ENCODE results near the gene SH3D21.
A peak's percentile ranks its signal among the peaks of the same experiment; 100 is the strongest.

SH3D21 gene

GRCh38 chr1:36339215-36339614, 33.0 kb downstream of the SH3D21 start:
- no peak overlapping the region for H2AK5ac ChIP-seq (ENCODE audit: low read length, severe bottlenecking)
- H3K4me1 ChIP-seq (ENCODE audit: control insufficient read depth, insufficient read depth, low read depth, low read length), result peaks cover 31% of the 10 kb centered on the region
- no peak overlapping the region for H2AFZ ChIP-seq (ENCODE audit: low read depth, low read length)
- H3K14ac ChIP-seq (ENCODE audit: low read length in 2 of 2), result peak overlapping the region in 1 of 2 experiments; percentile 24
- peaks cover 6% of the 10 kb centered on the region for H3K79me1 ChIP-seq (replicated peaks; ENCODE audit: low read length, poor library complexity, severe bottlenecking)
- no peaks in the 10 kb centered on the region for H3K27me3 ChIP-seq (ENCODE audit: control insufficient read depth in 1 of 2, insufficient read depth in 1 of 2, low read length in 2 of 2)
- H3K4me2 ChIP-seq (ENCODE audit: low read length, poor library complexity, severe bottlenecking), result no peak overlapping the region
- no peaks in the 10 kb centered on the region for H3K9me3 ChIP-seq (ENCODE audit: control insufficient read depth, low read length)
- H4K91ac ChIP-seq (ENCODE audit: low read length), result no peak overlapping the region
- H4K8ac ChIP-seq (ENCODE audit: low read length), result peak overlapping the region; percentile 9
- no peak for DNase-seq
- no peak overlapping the region for H2BK120ac ChIP-seq (ENCODE audit: low read depth, low read length)
- H2BK5ac ChIP-seq (ENCODE audit: low read depth, low read length, poor library complexity, severe bottlenecking), result no peak overlapping the region
- H3K36me3 ChIP-seq (ENCODE audit: control insufficient read depth in 1 of 2, insufficient read depth in 2 of 2, low read depth in 1 of 2, low read length in 2 of 2), result peaks cover 46 to 60% of the 10 kb centered on the region in 2 experiments
- no peak overlapping the region for H3K4ac ChIP-seq (ENCODE audit: low read depth in 1 of 2, low read length in 2 of 2)
- no peak overlapping the region for H3K18ac ChIP-seq (ENCODE audit: low read depth in 1 of 2, low read length in 2 of 2)
- H2BK15ac ChIP-seq (ENCODE audit: low read depth, poor library complexity, severe bottlenecking), result no peak overlapping the region
- 95% methylated on average over 6 of the region's 7 CpGs for WGBS
- H3K27ac ChIP-seq (ENCODE audit: low read length, poor library complexity, severe bottlenecking), result no peak overlapping the region
- H2BK12ac ChIP-seq (ENCODE audit: low read length in 2 of 2), result peak overlapping the region in 1 of 2 experiments; percentile 24
- no peak overlapping the region for H3K9ac ChIP-seq (ENCODE audit: low read length)
- peak overlapping the region in 1 of 2 experiments; percentile 18 for H3K4me3 ChIP-seq (ENCODE audit: insufficient read depth in 1 of 2, low read depth in 1 of 2, low read length in 2 of 2)
- no peak overlapping the region for H3K23ac ChIP-seq (ENCODE audit: low read length in 2 of 2)

GRCh38 chr1:36339615-36340014, 33.4 kb downstream of the SH3D21 start:
- Histone ChIP-seq H2BK12ac (ENCODE audit: low read length in 2 of 2) (no peak overlapping the region), H3K4me2 (ENCODE audit: low read length, poor library complexity, severe bottlenecking) (no peak overlapping the region), H4K8ac (ENCODE audit: low read length) (peak overlapping the region; percentile 9), H3K4me3 (ENCODE audit: insufficient read depth in 1 of 2, low read depth in 1 of 2, low read length in 2 of 2) (no peak overlapping the region), H3K18ac (ENCODE audit: low read depth in 1 of 2, low read length in 2 of 2) (no peak overlapping the region), H2BK120ac (ENCODE audit: low read depth, low read length) (no peak overlapping the region), H3K27ac (ENCODE audit: low read length, poor library complexity, severe bottlenecking) (no peak overlapping the region), H3K27me3 (ENCODE audit: control insufficient read depth in 1 of 2, insufficient read depth in 1 of 2, low read length in 2 of 2) (no peaks in the 10 kb centered on the region), H3K23ac (ENCODE audit: low read length in 2 of 2) (no peak overlapping the region), H3K79me1 (replicated peaks; ENCODE audit: low read length, poor library complexity, severe bottlenecking) (peaks cover 8% of the 10 kb centered on the region), H3K4ac (ENCODE audit: low read depth in 1 of 2, low read length in 2 of 2) (no peak overlapping the region), H4K91ac (ENCODE audit: low read length) (no peak overlapping the region), H2BK5ac (ENCODE audit: low read depth, low read length, poor library complexity, severe bottlenecking) (no peak overlapping the region), H2AK5ac (ENCODE audit: low read length, severe bottlenecking) (no peak overlapping the region), H3K14ac (ENCODE audit: low read length in 2 of 2) (no peak overlapping the region), H3K9ac (ENCODE audit: low read length) (no peak overlapping the region), H3K9me3 (ENCODE audit: control insufficient read depth, low read length) (no peaks in the 10 kb centered on the region), H3K4me1 (ENCODE audit: control insufficient read depth, insufficient read depth, low read depth, low read length) (peaks cover 32% of the 10 kb centered on the region), H2BK15ac (ENCODE audit: low read depth, poor library complexity, severe bottlenecking) (no peak overlapping the region), H2AFZ (ENCODE audit: low read depth, low read length) (no peak overlapping the region), H3K36me3 (ENCODE audit: control insufficient read depth in 1 of 2, insufficient read depth in 2 of 2, low read depth in 1 of 2, low read length in 2 of 2) (peaks cover 50 to 64% of the 10 kb centered on the region in 2 experiments)
- WGBS, result 97% methylated on average over 9 of the region's 9 CpGs
- DNase-seq, result no peak

GRCh38 chr1:36341626-36342320, 35.6 kb downstream of the SH3D21 start:
- H2BK5ac ChIP-seq (ENCODE audit: low read depth, low read length, poor library complexity, severe bottlenecking), result no peak overlapping the region
- no peak overlapping the region for H2AK5ac ChIP-seq (ENCODE audit: low read length, severe bottlenecking)
- peaks cover 32% of the 10 kb centered on the region for H3K4me1 ChIP-seq (ENCODE audit: control insufficient read depth, insufficient read depth, low read depth, low read length)
- H3K36me3 ChIP-seq (ENCODE audit: control insufficient read depth in 1 of 2, insufficient read depth in 2 of 2, low read depth in 1 of 2, low read length in 2 of 2), result peaks cover 68 to 82% of the 10 kb centered on the region in 2 experiments
- no peak overlapping the region for H2BK12ac ChIP-seq (ENCODE audit: low read length in 2 of 2)
- H2BK120ac ChIP-seq (ENCODE audit: low read depth, low read length), result no peak overlapping the region
- H4K8ac ChIP-seq (ENCODE audit: low read length), result no peak overlapping the region
- no peak overlapping the region for H3K18ac ChIP-seq (ENCODE audit: low read depth in 1 of 2, low read length in 2 of 2)
- H3K9ac ChIP-seq (ENCODE audit: low read length), result no peak overlapping the region
- no peak overlapping the region for H3K4me3 ChIP-seq (ENCODE audit: insufficient read depth in 1 of 2, low read depth in 1 of 2, low read length in 2 of 2)
- peaks cover 23% of the 10 kb centered on the region for H3K79me1 ChIP-seq (replicated peaks; ENCODE audit: low read length, poor library complexity, severe bottlenecking)
- H3K9me3 ChIP-seq (ENCODE audit: control insufficient read depth, low read length), result no peaks in the 10 kb centered on the region
- H3K27ac ChIP-seq (ENCODE audit: low read length, poor library complexity, severe bottlenecking), result no peak overlapping the region
- 96% methylated on average over 34 of the region's 34 CpGs for WGBS
- no peak overlapping the region for H2BK15ac ChIP-seq (ENCODE audit: low read depth, poor library complexity, severe bottlenecking)
- H3K4ac ChIP-seq (ENCODE audit: low read depth in 1 of 2, low read length in 2 of 2), result no peak overlapping the region
- no peak overlapping the region for H4K91ac ChIP-seq (ENCODE audit: low read length)
- no peaks in the 10 kb centered on the region for H3K27me3 ChIP-seq (ENCODE audit: control insufficient read depth in 1 of 2, insufficient read depth in 1 of 2, low read length in 2 of 2)
- no peak overlapping the region for H3K23ac ChIP-seq (ENCODE audit: low read length in 2 of 2)
- no peak overlapping the region for H2AFZ ChIP-seq (ENCODE audit: low read depth, low read length)
- DNase-seq, result no peak
- H3K14ac ChIP-seq (ENCODE audit: low read length in 2 of 2), result no peak overlapping the region
- no peak overlapping the region for H3K4me2 ChIP-seq (ENCODE audit: low read length, poor library complexity, severe bottlenecking)

- no peaks in the 10 kb centered on the region for H3K9me3 ChIP-seq (ENCODE audit: control insufficient read depth, low read length)
- H4K8ac ChIP-seq (ENCODE audit: low read length), result no peak overlapping the region
- WGBS, result 88% methylated on average over 9 of the region's 10 CpGs
- peaks cover 30% of the 10 kb centered on the region for H3K4me1 ChIP-seq (ENCODE audit: control insufficient read depth, insufficient read depth, low read depth, low read length)
- no peak overlapping the region for H3K4me2 ChIP-seq (ENCODE audit: low read length, poor library complexity, severe bottlenecking)
- peak; percentile 67 for DNase-seq
- no peak overlapping the region for H3K4ac ChIP-seq (ENCODE audit: low read depth in 1 of 2, low read length in 2 of 2)
- H2AK5ac ChIP-seq (ENCODE audit: low read length, severe bottlenecking), result peak overlapping the region; percentile 49
- peak overlapping the region in 1 of 2 experiments; percentile 62 for H3K14ac ChIP-seq (ENCODE audit: low read length in 2 of 2)
- no peaks in the 10 kb centered on the region for H3K27me3 ChIP-seq (ENCODE audit: control insufficient read depth in 1 of 2, insufficient read depth in 1 of 2, low read length in 2 of 2)
- H3K18ac ChIP-seq (ENCODE audit: low read depth in 1 of 2, low read length in 2 of 2), result no peak overlapping the region
- H3K23ac ChIP-seq (ENCODE audit: low read length in 2 of 2), result peak overlapping the region in 1 of 2 experiments; percentile 56
- H3K27ac ChIP-seq (ENCODE audit: low read length, poor library complexity, severe bottlenecking), result peak overlapping the region; percentile 72
- H3K9ac ChIP-seq (ENCODE audit: low read length), result peak overlapping the region; percentile 65
- H2BK15ac ChIP-seq (ENCODE audit: low read depth, poor library complexity, severe bottlenecking), result no peak overlapping the region
- no peak overlapping the region for H4K91ac ChIP-seq (ENCODE audit: low read length)
- no peak overlapping the region for H2BK5ac ChIP-seq (ENCODE audit: low read depth, low read length, poor library complexity, severe bottlenecking)
- peaks cover 75 to 85% of the 10 kb centered on the region in 2 experiments for H3K36me3 ChIP-seq (ENCODE audit: control insufficient read depth in 1 of 2, insufficient read depth in 2 of 2, low read depth in 1 of 2, low read length in 2 of 2)
- no peak overlapping the region for H3K4me3 ChIP-seq (ENCODE audit: insufficient read depth in 1 of 2, low read depth in 1 of 2, low read length in 2 of 2)
- no peak overlapping the region for H2BK120ac ChIP-seq (ENCODE audit: low read depth, low read length)
- H3K79me1 ChIP-seq (replicated peaks; ENCODE audit: low read length, poor library complexity, severe bottlenecking), result peaks cover 25% of the 10 kb centered on the region
- no peak overlapping the region for H2BK12ac ChIP-seq (ENCODE audit: low read length in 2 of 2)
- H2AFZ ChIP-seq (ENCODE audit: low read depth, low read length), result no peak overlapping the region
These were observed 36.4 kb downstream of the SH3D21 start for GRCh38 chr1:36342426-36343185.
